Measurements from ENCODE around the gene CFAP58.

CFAP58 gene

GRCh38 chr10:104391150-104391968 is 37.7 kb downstream of the CFAP58 start:
- no peak overlapping the region for H3K27ac ChIP-seq
- peak; percentile 79 for DNase-seq (ENCODE audit: low spot score)
- CTCF ChIA-PET = interaction anchor here (0.8 kb wide), 1 partner anchor 38 kb away, joined by 3 read pairs; the partner anchor contains the start of gene CFAP58
- POLR2A ChIA-PET (ENCODE audit: low non-redundant PET) = no interaction called here
- no peak for TF ChIP-seq CTCF (conservative IDR thresholded peaks at IDR 0.05; ENCODE audit: low read depth)

GRCh38 chr10:104391969-104392296 is 38.3 kb downstream of the CFAP58 start:
- CTCF ChIA-PET = interaction anchor here (0.8 kb wide), 1 partner anchor 38 kb away, joined by 3 read pairs; the partner anchor contains the start of gene CFAP58

GRCh38 chr10:104393387-104393786 is 39.8 kb downstream of the CFAP58 start:
- CTCF ChIA-PET = interaction anchor here (0.5 to 0.7 kb wide), 2 partner anchors 180 to 1455 kb away, joined by 3 read pairs; no protein-coding TSS in a partner anchor
- POLR2A ChIA-PET (ENCODE audit: low non-redundant PET) = no interaction called here
- no peak for TF ChIP-seq CTCF (conservative IDR thresholded peaks at IDR 0.05; ENCODE audit: low read depth)
- H3K27ac ChIP-seq = no peak overlapping the region
- DNase-seq (ENCODE audit: low spot score) = no peak

More at GRCh38 chr10:104391969-104392296, 38.3 kb downstream of the CFAP58 start:
- POLR2A ChIA-PET (ENCODE audit: low non-redundant PET) = no interaction called here
- no peak overlapping the region for H3K27ac ChIP-seq
- DNase-seq (ENCODE audit: low spot score) = no peak
- TF ChIP-seq CTCF (conservative IDR thresholded peaks at IDR 0.05; ENCODE audit: low read depth) = no peak

GRCh38 chr10:104396581-104396980 is 42.9 kb downstream of the CFAP58 start:
- POLR2A ChIA-PET (ENCODE audit: low non-redundant PET) = no interaction called here
- no peak for DNase-seq (ENCODE audit: low spot score)
- no peak overlapping the region for H3K27ac ChIP-seq
- TF ChIP-seq CTCF (conservative IDR thresholded peaks at IDR 0.05; ENCODE audit: low read depth) = no peak
- CTCF ChIA-PET = no interaction called here

- CTCF ChIA-PET = interaction anchor here (0.8 kb wide), 1 partner anchor 28 kb away, joined by 3 read pairs; no protein-coding TSS in a partner anchor
- no peak for TF ChIP-seq CTCF (conservative IDR thresholded peaks at IDR 0.05; ENCODE audit: low read depth)
- DNase-seq (ENCODE audit: low spot score) = no peak
- no peak overlapping the region for H3K27ac ChIP-seq
- POLR2A ChIA-PET (ENCODE audit: low non-redundant PET) = no interaction called here
Observed at GRCh38 chr10:104403636-104404035, 50.0 kb downstream of the CFAP58 start.

- peak; percentile 72 for TF ChIP-seq CTCF (conservative IDR thresholded peaks at IDR 0.05; ENCODE audit: low read depth)
- H3K27ac ChIP-seq = no peak overlapping the region
- ChIA-PET POLR2A (ENCODE audit: low non-redundant PET) (no interaction called here), CTCF (interaction anchor here (0.5 to 3.7 kb wide), 26 partner anchors 8 to 1862 kb away, joined by 3 to 38 read pairs (median 5); partner anchors contain the start of gene SORCS3)
- DNase-seq (ENCODE audit: low spot score) = peak; percentile 48
Observed at GRCh38 chr10:104406715-104407650, 53.4 kb downstream of the CFAP58 start.

Measured in RWPE1 (cell line).